ENCODE data around the gene KCNQ1OT1. TPM values are rescaled to one million over a fixed set of nuclear protein-coding genes. Genes with fewer than 3 reads are reported as not detected.

The KCNQ1OT1 gene
- total RNA-seq, 1 experiment from 2014 or later = 2.4 TPM

- no peaks in the 10 kb centered on the region for H3K9me3 Mint-ChIP-seq
- H3K4me1 Mint-ChIP-seq = no peaks in the 10 kb centered on the region
- no peak for TF ChIP-seq NFATC4 (CRISPR knock-in tag; IDR thresholded peaks at IDR 0.05)
- TF ChIP-seq ZNF281 (CRISPR knock-in tag; IDR thresholded peaks at IDR 0.05) = no peak
- TF ChIP-seq ZNF263 (CRISPR knock-in tag; IDR thresholded peaks at IDR 0.05; ENCODE audit: low read depth) = no peak
- TF ChIP-seq ZNF232 (CRISPR knock-in tag; IDR thresholded peaks at IDR 0.05) = no peak
- TF ChIP-seq CBFB (CRISPR knock-in tag; IDR thresholded peaks at IDR 0.05; ENCODE audit: low read depth) = no peak
- no peak for TF ChIP-seq IRF2 (CRISPR knock-in tag; IDR thresholded peaks at IDR 0.05; ENCODE audit: borderline replicate concordance, low read depth)
- no peak for TF ChIP-seq NFYB (CRISPR knock-in tag; conservative IDR thresholded peaks at IDR 0.05; ENCODE audit: low read depth)
- no peak for TF ChIP-seq ZNF219 (CRISPR knock-in tag; IDR thresholded peaks at IDR 0.05; ENCODE audit: borderline replicate concordance)
- TF ChIP-seq ATF1 (CRISPR knock-in tag; IDR thresholded peaks at IDR 0.05) = no peak
- TF ChIP-seq HMGXB4 (CRISPR knock-in tag; IDR thresholded peaks at IDR 0.05) = no peak
- no peak for TF ChIP-seq ATF3 (CRISPR knock-in tag; conservative IDR thresholded peaks at IDR 0.05)
- TF ChIP-seq ERG (CRISPR knock-in tag; IDR thresholded peaks at IDR 0.05) = no peak
- ChIA-PET CTCF (no interaction called here), POLR2A (no interaction called here)
- H3K4me3 Mint-ChIP-seq = no peak overlapping the region
- no peak overlapping the region for H3K27ac Mint-ChIP-seq
- H3K36me3 Mint-ChIP-seq = no peaks in the 10 kb centered on the region
- H3K27me3 Mint-ChIP-seq (ENCODE audit: low read depth) = peaks cover 64% of the 10 kb centered on the region
- ATAC-seq (no peak), DNase-seq (ENCODE audit: low spot score) (no peak)
Observed at GRCh38 chr11:2740275-2740940, 40.6 kb upstream of the KCNQ1OT1 start.

GRCh38 chr11:2739531-2740274 lies 39.9 kb upstream of the KCNQ1OT1 start:
- no peak for ATAC-seq
- TF ChIP-seq EMX1 (CRISPR knock-in tag; IDR thresholded peaks at IDR 0.05) = no peak
- TF ChIP-seq ZNF512 (CRISPR knock-in tag; IDR thresholded peaks at IDR 0.05; ENCODE audit: borderline replicate concordance) = no peak
- TF ChIP-seq ESRRA (CRISPR knock-in tag; IDR thresholded peaks at IDR 0.05; ENCODE audit: borderline replicate concordance) = no peak
- TF ChIP-seq CTCF (IDR thresholded peaks at IDR 0.05) = no peak
- TF ChIP-seq CREM (CRISPR knock-in tag; IDR thresholded peaks at IDR 0.05) = no peak
- TF ChIP-seq AR (CRISPR knock-in tag; IDR thresholded peaks at IDR 0.05) = no peak
- TF ChIP-seq ZNF425 (CRISPR knock-in tag; conservative IDR thresholded peaks at IDR 0.05) = no peak

More at GRCh38 chr11:2739531-2740274, 39.9 kb upstream of the KCNQ1OT1 start:
- no peaks in the 10 kb centered on the region for H3K36me3 Mint-ChIP-seq
- ChIA-PET CTCF (interaction anchor here (0.6 kb wide), 1 partner anchor 16 kb away, joined by 4 read pairs; no protein-coding TSS in a partner anchor), POLR2A (no interaction called here)
- H3K27me3 Mint-ChIP-seq (ENCODE audit: low read depth) = peaks cover 57% of the 10 kb centered on the region
- no peak overlapping the region for H3K4me3 Mint-ChIP-seq
- H3K4me1 Mint-ChIP-seq = no peaks in the 10 kb centered on the region
- H3K27ac Mint-ChIP-seq = no peak overlapping the region
- DNase-seq (ENCODE audit: low spot score) = no peak
- H3K9me3 Mint-ChIP-seq = no peaks in the 10 kb centered on the region
